ENCODE results near the gene VSTM2B.

DNA sequence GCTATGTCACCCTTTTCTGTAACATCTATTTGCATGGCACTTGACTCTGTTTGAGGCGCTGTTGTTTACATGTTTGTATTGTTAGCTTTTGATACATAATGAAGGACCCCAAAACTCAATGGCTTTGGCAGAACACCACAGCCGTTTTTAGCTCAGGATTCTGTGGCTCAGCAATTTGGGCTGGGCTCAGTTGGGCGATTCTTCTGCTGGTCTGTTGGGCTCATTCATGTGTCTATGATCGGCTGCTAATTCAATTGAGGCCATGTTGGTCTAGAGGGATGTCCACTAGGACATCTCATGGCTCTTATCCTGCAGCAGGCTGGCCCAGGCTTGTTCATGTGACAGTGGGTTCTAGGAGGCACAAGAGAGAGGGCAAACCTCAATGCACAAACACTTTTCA, 33.9 kb downstream of the VSTM2B start:
- TF ChIP-seq, protein P1, sequence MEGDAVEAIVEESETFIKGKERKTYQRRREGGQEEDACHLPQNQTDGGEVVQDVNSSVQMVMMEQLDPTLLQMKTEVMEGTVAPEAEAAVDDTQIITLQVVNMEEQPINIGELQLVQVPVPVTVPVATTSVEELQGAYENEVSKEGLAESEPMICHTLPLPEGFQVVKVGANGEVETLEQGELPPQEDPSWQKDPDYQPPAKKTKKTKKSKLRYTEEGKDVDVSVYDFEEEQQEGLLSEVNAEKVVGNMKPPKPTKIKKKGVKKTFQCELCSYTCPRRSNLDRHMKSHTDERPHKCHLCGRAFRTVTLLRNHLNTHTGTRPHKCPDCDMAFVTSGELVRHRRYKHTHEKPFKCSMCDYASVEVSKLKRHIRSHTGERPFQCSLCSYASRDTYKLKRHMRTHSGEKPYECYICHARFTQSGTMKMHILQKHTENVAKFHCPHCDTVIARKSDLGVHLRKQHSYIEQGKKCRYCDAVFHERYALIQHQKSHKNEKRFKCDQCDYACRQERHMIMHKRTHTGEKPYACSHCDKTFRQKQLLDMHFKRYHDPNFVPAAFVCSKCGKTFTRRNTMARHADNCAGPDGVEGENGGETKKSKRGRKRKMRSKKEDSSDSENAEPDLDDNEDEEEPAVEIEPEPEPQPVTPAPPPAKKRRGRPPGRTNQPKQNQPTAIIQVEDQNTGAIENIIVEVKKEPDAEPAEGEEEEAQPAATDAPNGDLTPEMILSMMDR (IDR thresholded peaks at IDR 0.05; ENCODE audit: poor library complexity), result no peak
- no peak for TF ChIP-seq EZH2phosphoT487 (IDR thresholded peaks at IDR 0.05; ENCODE audit: low read depth, severe bottlenecking, unreplicated experiment)
- no peak for TF ChIP-seq EZH2 (IDR thresholded peaks at IDR 0.05; ENCODE audit: borderline replicate concordance)
